ENCODE results near the gene ZNF518B. TPM values are rescaled to one million over a fixed set of nuclear protein-coding genes. Genes with fewer than 3 reads are reported as not detected.

The ZNF518B gene
- total and polyA plus RNA-seq, 2 donors (not counting 3 experiments of a cell fraction or from before 2014, with no cell fraction given), result 9.5 to 28.3 TPM

- Histone ChIP-seq H3K4me3 (replicated peaks in 1 of 3; ENCODE audit: insufficient read depth in 1 of 3, low read depth in 1 of 3, low read length in 3 of 3) (no peak overlapping the region), H3K9me3 (replicated peaks; ENCODE audit: control insufficient read depth, insufficient read depth, low read length) (no peaks in the 10 kb centered on the region), H3K4me1 (ENCODE audit: control insufficient read depth, extremely low read depth, insufficient read depth, low read length) (no peaks in the 10 kb centered on the region), H3K27ac (ENCODE audit: insufficient read depth, low read depth, low read length) (no peak overlapping the region), H3K36me3 (ENCODE audit: control insufficient read depth in 2 of 2, extremely low read depth in 1 of 2, insufficient read depth in 2 of 2, low read length in 2 of 2) (no peaks in the 10 kb centered on the region), H2AFZ (ENCODE audit: low read depth, low read length) (no peak overlapping the region), H3K79me2 (ENCODE audit: control insufficient read depth, insufficient read depth, low read length) (no peaks in the 10 kb centered on the region), H3K27me3 (ENCODE audit: control insufficient read depth in 2 of 2, insufficient read depth in 2 of 2, low read length in 2 of 2) (peaks cover 3 to 7% of the 10 kb centered on the region in 2 experiments), H3K9ac (replicated peaks; ENCODE audit: extremely low read depth, insufficient read depth, low read length) (no peak overlapping the region), H3K4me2 (ENCODE audit: insufficient read depth, low read length) (no peak overlapping the region), H3K9me1 (replicated peaks; ENCODE audit: control insufficient read depth, extremely low read depth, insufficient read depth, low read length) (no peaks in the 10 kb centered on the region), H4K20me1 (replicated peaks; ENCODE audit: control insufficient read depth, extremely low read depth, insufficient read depth, low read length) (no peaks in the 10 kb centered on the region)
- TF ChIP-seq EZH2 (IDR thresholded peaks at IDR 0.05; ENCODE audit: borderline replicate concordance, low read depth, low read length, severe bottlenecking), result no peak
- no peak for TF ChIP-seq POLR2A (IDR thresholded peaks at IDR 0.05; ENCODE audit: low read depth, low read length)
- TF ChIP-seq MYC (IDR thresholded peaks at IDR 0.05; ENCODE audit: low read depth, low read length), result no peak
- POLR2A ChIA-PET, result no interaction called here
- no peak for DNase-seq (ENCODE audit: low read depth, low spot score)
- dilution Hi-C loops (cut with MboI; ENCODE audit: extremely low pct_ligation_motif_present, low sequenced_read_pairs), result no loop called here
- CTCF ChIA-PET, result no interaction called here
- BruUV-seq (replicated peaks), result no TSS peak
- intact Hi-C loops (cut with micrococcal nuclease), result no loop called here
- FAIRE-seq, result no peak
Observed at GRCh38 chr4:10470505-10470904, 13.3 kb upstream of the ZNF518B start.

GRCh38 chr4:10466161-10466560 is 8.9 kb upstream of the ZNF518B start:
- Histone ChIP-seq H4K20me1 (replicated peaks; ENCODE audit: control insufficient read depth, extremely low read depth, insufficient read depth, low read length) (no peaks in the 10 kb centered on the region), H3K4me3 (replicated peaks in 1 of 3; ENCODE audit: insufficient read depth in 1 of 3, low read depth in 1 of 3, low read length in 3 of 3) (no peak overlapping the region), H3K79me2 (ENCODE audit: control insufficient read depth, insufficient read depth, low read length) (no peaks in the 10 kb centered on the region), H3K9me1 (replicated peaks; ENCODE audit: control insufficient read depth, extremely low read depth, insufficient read depth, low read length) (no peaks in the 10 kb centered on the region), H3K4me1 (ENCODE audit: control insufficient read depth, extremely low read depth, insufficient read depth, low read length) (peaks cover 2% of the 10 kb centered on the region), H3K9ac (replicated peaks; ENCODE audit: extremely low read depth, insufficient read depth, low read length) (no peak overlapping the region), H3K4me2 (ENCODE audit: insufficient read depth, low read length) (no peak overlapping the region), H3K27me3 (ENCODE audit: control insufficient read depth in 2 of 2, insufficient read depth in 2 of 2, low read length in 2 of 2) (peaks cover 21 to 23% of the 10 kb centered on the region in 2 experiments), H3K9me3 (replicated peaks; ENCODE audit: control insufficient read depth, insufficient read depth, low read length) (no peaks in the 10 kb centered on the region), H3K27ac (ENCODE audit: insufficient read depth, low read depth, low read length) (no peak overlapping the region), H3K36me3 (ENCODE audit: control insufficient read depth in 2 of 2, extremely low read depth in 1 of 2, insufficient read depth in 2 of 2, low read length in 2 of 2) (no peaks in the 10 kb centered on the region), H2AFZ (ENCODE audit: low read depth, low read length) (no peak overlapping the region)
- intact Hi-C loops (cut with micrococcal nuclease), result loop anchor here (10.0 kb wide), 1 partner anchor 189 kb away; no protein-coding TSS in a partner anchor
- FAIRE-seq (no peak), DNase-seq (ENCODE audit: low read depth, low spot score) (no peak)
- ChIA-PET POLR2A (no interaction called here), CTCF (no interaction called here)
- dilution Hi-C loops (cut with MboI; ENCODE audit: extremely low pct_ligation_motif_present, low sequenced_read_pairs), result no loop called here
- no peak for TF ChIP-seq POLR2AphosphoS5 (IDR thresholded peaks at IDR 0.05; ENCODE audit: insufficient read depth, low read depth, low read length)
- no peak for TF ChIP-seq JUN (IDR thresholded peaks at IDR 0.05; ENCODE audit: borderline replicate concordance, insufficient read depth, insufficient read length, low read depth)
- TF ChIP-seq EZH2 (IDR thresholded peaks at IDR 0.05; ENCODE audit: borderline replicate concordance, low read depth, low read length, severe bottlenecking), result no peak
- no peak for TF ChIP-seq MYC (IDR thresholded peaks at IDR 0.05; ENCODE audit: low read depth, low read length)
- no peak for TF ChIP-seq FOS (IDR thresholded peaks at IDR 0.05; ENCODE audit: borderline replicate concordance, insufficient read depth, low read length)
- TF ChIP-seq MAX (IDR thresholded peaks at IDR 0.05; ENCODE audit: insufficient read depth, insufficient read length), result no peak
- TF ChIP-seq POLR2A (IDR thresholded peaks at IDR 0.05; ENCODE audit: low read depth, low read length), result no peak
- no peak for TF ChIP-seq CTCF (IDR thresholded peaks at IDR 0.05; ENCODE audit: extremely low read depth in 1 of 2, insufficient read depth in 1 of 2, low read depth in 1 of 2, low read length in 2 of 2)
- TF ChIP-seq GATA2 (IDR thresholded peaks at IDR 0.05; ENCODE audit: insufficient read depth, insufficient read length, low read depth, low read length), result no peak
- BruUV-seq (replicated peaks), result no TSS peak

All from endothelial cell of umbilical vein (primary cell).